Femur (tissue), 1 donor: Measurements from ENCODE around the gene ESRRB.

Experiments used
- DNase-seq: peaks from one replicate; pipeline ENCODE4 v3.0.0-alpha.2; 2017

ESRRB gene

GRCh38 chr14:76352639-76353281, 23.2 kb upstream of the ESRRB start:
- peak; percentile 76 for DNase-seq

GRCh38 chr14:76354310-76354709, 21.6 kb upstream of the ESRRB start:
- DNase-seq = no peak

- no peak for DNase-seq
These were observed 20.2 kb upstream of the ESRRB start for GRCh38 chr14:76355771-76356170.

- no peak for DNase-seq
These were observed 4.9 kb upstream of the ESRRB start for GRCh38 chr14:76371066-76371465.

- no peak for DNase-seq
These were observed 2.5 kb upstream of the ESRRB start for GRCh38 chr14:76373456-76373855.

GRCh38 chr14:76375484-76375883, 453 bp upstream of the ESRRB start:
- DNase-seq = no peak

- no peak for DNase-seq
These were observed 506 bp downstream of the ESRRB start for GRCh38 chr14:76376409-76376877.

- no peak for DNase-seq
These were observed 1.2 kb downstream of the ESRRB start for GRCh38 chr14:76376878-76377734.

- no peak for DNase-seq
These were observed 1.8 kb downstream of the ESRRB start for GRCh38 chr14:76377735-76378074.

- no peak for DNase-seq
These were observed 5.1 kb downstream of the ESRRB start for GRCh38 chr14:76380991-76381390.

- no peak for DNase-seq
These were observed 6.0 kb downstream of the ESRRB start for GRCh38 chr14:76381817-76382494.

GRCh38 chr14:76382495-76382832, 6.5 kb downstream of the ESRRB start:
- no peak for DNase-seq

- no peak for DNase-seq
These were observed 9.5 kb downstream of the ESRRB start for GRCh38 chr14:76385435-76385834.

- peak; percentile 74 for DNase-seq
These were observed 11.2 kb downstream of the ESRRB start for GRCh38 chr14:76386944-76387782.

GRCh38 chr14:76389841-76390240, 13.9 kb downstream of the ESRRB start:
- no peak for DNase-seq

- no peak for DNase-seq
These were observed 14.7 kb downstream of the ESRRB start for GRCh38 chr14:76390621-76391020.

GRCh38 chr14:76391981-76392690, 16.2 kb downstream of the ESRRB start:
- DNase-seq = no peak

- no peak for DNase-seq
These were observed 18.6 kb downstream of the ESRRB start for GRCh38 chr14:76394569-76394968.

- DNase-seq = no peak
These were observed 19.2 kb downstream of the ESRRB start for GRCh38 chr14:76395161-76395560.

GRCh38 chr14:76396714-76397187, 20.8 kb downstream of the ESRRB start:
- no peak for DNase-seq

GRCh38 chr14:76405627-76406026, 29.7 kb downstream of the ESRRB start:
- no peak for DNase-seq
